Measurements from ENCODE around the gene NCLN.

- TF ChIP-seq ZNF274 (IDR thresholded peaks at IDR 0.05; ENCODE audit: low read depth, low read length) = no peak
- no peak for TF ChIP-seq YY1 (IDR thresholded peaks at IDR 0.05; ENCODE audit: insufficient read depth, insufficient read length)
- no peak for TF ChIP-seq SUZ12 (IDR thresholded peaks at IDR 0.05; ENCODE audit: extremely low read depth, insufficient read depth, insufficient read length)
Observed at GRCh38 chr19:3190470-3190770, 4.7 kb downstream of the NCLN start.

Data from NT2/D1 (cell line).